BLaER1 treated with 17β-estradiol and CSF1 and Interleukin-3, amounts not matched to agents 10 nM and 100 nM (cell line): ENCODE data around the gene SV2B.

Experiments used
- H3K27ac ChIP-seq, 11 experiments: shearing (Covaris generic); formaldehyde crosslinking; 2 replicates each; pipeline ENCODE4 v1.8.1; 2022
- H3K27me3 ChIP-seq, 11 experiments: shearing (Covaris generic); formaldehyde crosslinking; 2 replicates each; pipeline ENCODE4 v1.8.1; 2022
- H3K36me3 ChIP-seq, 11 experiments: shearing (Covaris generic); formaldehyde crosslinking; 2 replicates each; pipeline ENCODE4 v1.8.1; 2022
- H3K4me1 ChIP-seq, 10 experiments: shearing (Covaris generic); formaldehyde crosslinking; 2 replicates each; pipeline ENCODE4 v1.8.1; 2022
- H3K4me2 ChIP-seq, 11 experiments: shearing (Covaris generic); formaldehyde crosslinking; 2 replicates each; pipeline ENCODE4 v1.8.1; 2022
- H3K4me3 ChIP-seq, 10 experiments: shearing (Covaris generic); formaldehyde crosslinking; 2 replicates each; pipeline ENCODE4 v1.8.1; 2022
- H3K9ac ChIP-seq, 11 experiments: shearing (Covaris generic); formaldehyde crosslinking; 2 replicates each; pipeline ENCODE4 v1.8.1; 2022
- H3K9me3 ChIP-seq, 11 experiments: shearing (Covaris generic); formaldehyde crosslinking; replicated peaks in 1 of 11; 2 replicates each; pipeline ENCODE4 v1.8.1; 2022
- H4K20me1 ChIP-seq, 11 experiments: shearing (Covaris generic); formaldehyde crosslinking; 2 replicates each; pipeline ENCODE4 v1.8.1; 2022
- Cebpa-rat ChIP-seq, 11 experiments: shearing (Covaris generic); IDR thresholded peaks; 2 replicates each; pipeline ENCODE4 v1.8.1; 2022

SV2B gene

GRCh38 chr15:91224755-91225380 lies 124.8 kb downstream of the SV2B start:
- Histone ChIP-seq H3K4me3 (no peak overlapping the region), H3K4me1 (peaks cover 0 to 9% (median 5%) of the 10 kb centered on the region in 10 experiments; a peak in 9 of 20 replicates), H3K27me3 (no peaks in the 10 kb centered on the region), H4K20me1 (no peaks in the 10 kb centered on the region), H3K27ac (no peak overlapping the region), H3K9me3 (no peaks in the 10 kb centered on the region; a peak in 1 of 22 replicates), H3K9ac (no peak overlapping the region), H3K4me2 (no peak overlapping the region), H3K36me3 (no peaks in the 10 kb centered on the region)
- TF ChIP-seq Cebpa-rat (IDR thresholded peaks at IDR 0.05), result no peak

GRCh38 chr15:91225741-91226140 lies 125.7 kb downstream of the SV2B start:
- H3K9ac ChIP-seq, result no peak overlapping the region
- H3K36me3 ChIP-seq, result no peaks in the 10 kb centered on the region
- H3K27ac ChIP-seq, result no peak overlapping the region
- H4K20me1 ChIP-seq, result no peaks in the 10 kb centered on the region
- no peak for TF ChIP-seq Cebpa-rat (IDR thresholded peaks at IDR 0.05)
- H3K4me1 ChIP-seq, result peaks cover 0 to 5% (median 3%) of the 10 kb centered on the region in 10 experiments; a peak in 9 of 20 replicates
- no peaks in the 10 kb centered on the region; a peak in 1 of 22 replicates for H3K9me3 ChIP-seq
- H3K4me2 ChIP-seq, result no peak overlapping the region
- H3K27me3 ChIP-seq, result no peaks in the 10 kb centered on the region
- no peak overlapping the region for H3K4me3 ChIP-seq

GRCh38 chr15:91227117-91227516 lies 127.1 kb downstream of the SV2B start:
- H3K4me2 ChIP-seq, result no peak overlapping the region
- no peak overlapping the region for H3K9ac ChIP-seq
- H3K4me3 ChIP-seq, result no peak overlapping the region
- no peaks in the 10 kb centered on the region for H3K36me3 ChIP-seq
- no peaks in the 10 kb centered on the region; a peak in 1 of 22 replicates for H3K9me3 ChIP-seq
- no peak for TF ChIP-seq Cebpa-rat (IDR thresholded peaks at IDR 0.05)
- no peaks in the 10 kb centered on the region for H4K20me1 ChIP-seq
- H3K27me3 ChIP-seq, result no peaks in the 10 kb centered on the region
- no peaks in the 10 kb centered on the region for H3K4me1 ChIP-seq
- H3K27ac ChIP-seq, result no peak overlapping the region

- peaks cover 0 to 1% (median 0%) of the 10 kb centered on the region in 11 experiments; a peak in 1 of 22 replicates for H3K9me3 ChIP-seq
- H3K9ac ChIP-seq, result no peak overlapping the region
- TF ChIP-seq Cebpa-rat (IDR thresholded peaks at IDR 0.05), result no peak
These were observed 127.7 kb downstream of the SV2B start for GRCh38 chr15:91227766-91228165.

DNA sequence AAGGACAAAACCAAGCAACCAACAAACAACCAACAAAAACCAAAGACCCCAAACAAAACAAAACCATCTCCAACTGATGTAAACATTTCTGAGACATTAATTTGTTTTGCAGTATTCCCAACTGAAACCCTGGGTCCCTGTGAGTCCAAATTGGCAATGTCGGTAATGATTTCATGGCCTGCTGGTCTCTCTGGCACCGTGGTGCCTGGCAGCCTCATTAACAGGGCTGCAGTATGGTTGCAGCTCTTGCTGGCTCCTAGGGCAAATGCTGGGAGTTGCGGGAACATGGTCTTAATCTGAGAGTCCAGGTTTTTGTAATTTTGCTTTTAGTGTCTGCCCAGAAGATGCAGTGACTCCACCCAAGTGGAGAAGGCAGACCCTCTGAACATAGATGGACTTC lies 128.3 kb downstream of the SV2B start:
- Histone ChIP-seq H3K9me3 (peaks cover 0 to 5% (median 0%) of the 10 kb centered on the region in 11 experiments; a peak in 1 of 22 replicates), H3K4me2 (no peak overlapping the region), H3K4me1 (no peaks in the 10 kb centered on the region), H3K4me3 (no peak overlapping the region), H3K36me3 (no peaks in the 10 kb centered on the region), H3K27me3 (no peaks in the 10 kb centered on the region), H3K27ac (no peak overlapping the region), H3K9ac (no peak overlapping the region), H4K20me1 (no peaks in the 10 kb centered on the region)
- no peak for TF ChIP-seq Cebpa-rat (IDR thresholded peaks at IDR 0.05)

More at GRCh38 chr15:91227766-91228165, 127.7 kb downstream of the SV2B start:
- no peak overlapping the region for H3K4me2 ChIP-seq
- no peaks in the 10 kb centered on the region for H3K27me3 ChIP-seq
- no peaks in the 10 kb centered on the region for H4K20me1 ChIP-seq
- no peak overlapping the region for H3K4me3 ChIP-seq
- H3K4me1 ChIP-seq, result no peaks in the 10 kb centered on the region
- H3K36me3 ChIP-seq, result no peaks in the 10 kb centered on the region
- H3K27ac ChIP-seq, result no peak overlapping the region

- no peaks in the 10 kb centered on the region for H3K36me3 ChIP-seq
- H3K27me3 ChIP-seq, result no peaks in the 10 kb centered on the region
- no peaks in the 10 kb centered on the region for H3K4me1 ChIP-seq
- no peak overlapping the region for H3K9ac ChIP-seq
- no peak overlapping the region for H3K27ac ChIP-seq
- no peaks in the 10 kb centered on the region for H4K20me1 ChIP-seq
- peaks cover 0 to 5% (median 0%) of the 10 kb centered on the region in 11 experiments; a peak in 1 of 22 replicates for H3K9me3 ChIP-seq
- no peak overlapping the region for H3K4me3 ChIP-seq
- no peak overlapping the region for H3K4me2 ChIP-seq
- TF ChIP-seq Cebpa-rat (IDR thresholded peaks at IDR 0.05), result no peak
These were observed 128.8 kb downstream of the SV2B start for GRCh38 chr15:91228890-91229289.

GRCh38 chr15:91231703-91232102 lies 131.6 kb downstream of the SV2B start:
- Histone ChIP-seq H3K9me3 (peaks cover 0 to 5% (median 0%) of the 10 kb centered on the region in 11 experiments; a peak in 1 of 22 replicates), H3K27ac (no peak overlapping the region), H3K27me3 (no peaks in the 10 kb centered on the region), H3K4me2 (no peak overlapping the region), H4K20me1 (no peaks in the 10 kb centered on the region), H3K36me3 (no peaks in the 10 kb centered on the region), H3K4me3 (no peak overlapping the region), H3K4me1 (peaks cover 0 to 8% (median 0%) of the 10 kb centered on the region in 10 experiments; a peak in 6 of 20 replicates), H3K9ac (no peak overlapping the region)
- no peak for TF ChIP-seq Cebpa-rat (IDR thresholded peaks at IDR 0.05)

GRCh38 chr15:91234759-91235158 lies 134.7 kb downstream of the SV2B start:
- Histone ChIP-seq H3K4me3 (no peak overlapping the region), H3K9ac (no peak overlapping the region), H3K36me3 (no peaks in the 10 kb centered on the region), H3K4me1 (peaks cover 0 to 37% (median 0%) of the 10 kb centered on the region in 10 experiments; a peak in 6 of 20 replicates), H3K4me2 (no peak overlapping the region), H4K20me1 (no peaks in the 10 kb centered on the region), H3K27me3 (no peaks in the 10 kb centered on the region), H3K9me3 (0 out of 22 replicates have a peak, but pooled peaks cover 0 to 5% (median 0%) of the 10 kb centered on the region in 11 experiments), H3K27ac (no peak overlapping the region)
- TF ChIP-seq Cebpa-rat (IDR thresholded peaks at IDR 0.05), result no peak

DNA sequence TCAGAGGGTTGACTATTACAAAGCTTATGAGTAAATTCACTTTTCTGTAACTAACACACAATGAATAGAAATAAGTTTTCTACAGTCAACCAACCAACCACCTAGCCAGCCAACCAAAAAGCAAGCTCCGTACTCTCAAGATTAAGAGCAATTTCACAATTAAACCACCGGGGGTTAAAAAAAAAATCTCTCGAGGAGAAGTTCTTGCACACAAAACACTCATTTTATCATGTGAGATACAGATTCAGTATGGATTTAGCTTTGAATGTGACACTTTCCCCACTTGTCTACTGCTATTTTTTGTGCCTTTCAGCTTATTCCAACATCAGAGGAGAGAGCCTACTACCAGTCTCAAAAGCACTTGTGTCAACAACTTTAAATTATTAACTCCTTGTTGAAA lies 135.3 kb downstream of the SV2B start:
- H3K4me3 ChIP-seq, result no peak overlapping the region
- TF ChIP-seq Cebpa-rat (IDR thresholded peaks at IDR 0.05), result no peak
- H3K9me3 ChIP-seq, result 0 out of 22 replicates have a peak, but pooled peaks cover 0 to 5% (median 0%) of the 10 kb centered on the region in 11 experiments
- no peak overlapping the region for H3K9ac ChIP-seq
- no peak overlapping the region for H3K27ac ChIP-seq
- H4K20me1 ChIP-seq, result no peaks in the 10 kb centered on the region
- H3K36me3 ChIP-seq, result no peaks in the 10 kb centered on the region
- peaks cover 0 to 37% (median 0%) of the 10 kb centered on the region in 10 experiments; a peak in 6 of 20 replicates for H3K4me1 ChIP-seq
- no peaks in the 10 kb centered on the region for H3K27me3 ChIP-seq
- H3K4me2 ChIP-seq, result no peak overlapping the region
